ENCODE results near the gene KIF15. TPM values are rescaled to one million over a fixed set of nuclear protein-coding genes. Genes with fewer than 3 reads are reported as not detected.
"Not testable (repeated sequence)": the region's sequence is repeated elsewhere in the genome, so short reads cannot be mapped to it uniquely, and the experiment has no call there.

The KIF15 gene
- total RNA-seq, 1 donor from 2014 or later = 0.42 TPM

DNA sequence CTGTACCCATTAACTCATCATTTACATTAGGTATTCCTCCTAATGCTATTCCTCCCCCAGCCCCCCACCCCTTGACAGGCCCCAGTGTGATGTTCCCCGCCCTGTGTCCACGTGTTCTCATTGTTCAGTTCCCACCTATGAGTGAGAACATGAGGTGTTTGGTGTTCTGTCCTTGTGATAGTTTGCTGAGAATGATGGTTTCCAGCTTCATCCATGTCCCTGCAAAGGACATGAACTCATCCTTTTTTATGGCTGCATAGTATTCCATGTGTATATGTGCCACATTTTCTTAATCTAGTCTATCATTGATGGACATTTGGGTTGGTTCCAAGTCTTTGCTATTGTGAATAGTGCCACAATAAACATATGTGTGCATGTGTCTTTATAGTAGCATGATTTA is 54.7 kb downstream of the KIF15 start:
- DNase-seq (ENCODE audit: low spot score) = not testable (repeated sequence)

- not testable (repeated sequence) for DNase-seq (ENCODE audit: low spot score)
These were observed 59.6 kb downstream of the KIF15 start for GRCh38 chr3:44821206-44821605.

DNA sequence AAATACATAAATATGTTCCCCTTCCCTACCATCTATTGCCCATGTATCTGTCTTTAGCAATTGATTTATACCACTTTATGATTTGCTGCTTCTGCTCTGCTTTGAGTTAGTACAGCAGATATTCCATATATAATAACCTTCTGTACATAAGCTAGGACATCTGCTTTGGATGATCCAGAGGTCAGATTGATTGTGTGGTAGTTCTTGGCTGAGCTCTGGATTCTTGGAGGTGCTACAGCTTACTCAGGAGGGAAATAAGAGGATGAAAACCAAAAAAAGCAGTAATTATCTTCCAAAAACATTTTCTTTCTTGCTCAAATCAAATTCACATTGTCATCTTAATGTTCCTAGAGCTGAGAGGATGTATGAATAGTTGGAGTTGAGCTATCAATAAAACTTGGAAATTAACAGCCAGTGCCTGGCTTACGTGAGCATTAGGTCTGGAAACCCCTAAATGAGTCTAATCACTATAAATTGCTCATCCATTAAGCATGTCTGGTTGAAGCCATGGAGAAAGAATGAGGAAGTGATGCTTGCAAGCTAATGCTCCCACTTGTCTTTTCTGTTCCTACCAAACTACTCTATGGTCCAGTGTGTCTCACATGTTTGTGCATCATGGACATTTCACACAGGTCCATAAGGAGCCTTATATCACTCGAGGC is 63.8 kb downstream of the KIF15 start:
- no peak for DNase-seq (ENCODE audit: low spot score)

DNA sequence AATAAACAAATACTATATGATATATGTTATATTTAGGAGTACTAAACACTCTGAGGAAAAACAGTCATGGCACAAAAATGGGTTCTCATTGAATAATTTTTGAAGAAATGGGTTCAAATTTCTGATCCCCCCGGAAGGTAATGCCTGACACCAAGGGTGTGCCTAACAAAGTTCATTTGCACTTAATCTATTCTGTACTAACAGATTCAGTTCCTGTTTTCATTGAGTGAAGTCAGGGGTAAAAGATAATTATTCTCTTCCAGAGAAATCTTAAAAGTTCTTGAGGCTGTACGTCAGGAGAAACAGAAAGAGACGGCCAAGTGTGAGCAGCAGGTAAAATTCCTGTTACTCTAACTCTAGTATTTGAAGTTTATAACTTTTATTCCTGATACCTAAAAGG is 65.6 kb downstream of the KIF15 start:
- no peak for DNase-seq (ENCODE audit: low spot score)

DNA sequence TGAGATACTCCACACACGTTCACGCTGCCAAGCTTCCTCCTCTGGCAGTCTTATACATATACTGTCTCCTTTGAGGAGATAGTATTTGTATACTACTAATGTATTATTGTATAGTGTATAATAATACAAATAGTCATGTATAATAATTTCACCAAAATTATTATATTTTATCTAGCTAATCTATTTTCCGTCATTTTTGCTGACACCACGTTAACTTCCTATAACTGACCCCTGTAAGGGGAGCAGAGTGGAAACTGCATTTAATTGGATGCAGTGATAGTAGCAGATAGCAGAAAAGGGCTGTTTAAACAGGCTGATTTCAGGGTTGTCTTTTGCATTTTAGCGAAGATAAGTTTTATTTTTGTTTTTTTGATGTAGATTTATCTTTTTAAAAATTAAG is 69.6 kb downstream of the KIF15 start:
- DNase-seq (ENCODE audit: low spot score) = no peak

DNA sequence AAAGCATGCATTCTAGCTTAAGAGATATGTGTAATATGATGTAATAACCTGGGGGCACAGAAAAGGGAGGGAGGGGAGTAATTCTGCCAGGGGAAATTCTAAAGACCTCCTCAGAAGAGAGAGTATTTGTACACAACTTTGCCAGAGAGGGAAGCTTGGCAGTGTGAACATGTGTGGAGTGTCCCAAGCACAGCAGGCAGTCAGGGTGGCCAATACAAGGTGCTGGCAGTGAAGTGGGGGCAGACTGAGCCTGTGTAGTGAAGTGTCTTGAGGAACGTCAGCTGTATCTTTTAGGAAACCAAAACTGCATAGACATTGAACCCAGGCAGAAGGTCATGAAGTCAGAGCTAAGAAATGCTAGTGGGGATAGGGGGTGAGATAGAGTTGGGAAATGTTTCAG is 70.4 kb downstream of the KIF15 start:
- no peak for DNase-seq (ENCODE audit: low spot score)

- no peak for DNase-seq (ENCODE audit: low spot score)
These were observed 71.4 kb downstream of the KIF15 start for GRCh38 chr3:44832965-44833364.

DNA sequence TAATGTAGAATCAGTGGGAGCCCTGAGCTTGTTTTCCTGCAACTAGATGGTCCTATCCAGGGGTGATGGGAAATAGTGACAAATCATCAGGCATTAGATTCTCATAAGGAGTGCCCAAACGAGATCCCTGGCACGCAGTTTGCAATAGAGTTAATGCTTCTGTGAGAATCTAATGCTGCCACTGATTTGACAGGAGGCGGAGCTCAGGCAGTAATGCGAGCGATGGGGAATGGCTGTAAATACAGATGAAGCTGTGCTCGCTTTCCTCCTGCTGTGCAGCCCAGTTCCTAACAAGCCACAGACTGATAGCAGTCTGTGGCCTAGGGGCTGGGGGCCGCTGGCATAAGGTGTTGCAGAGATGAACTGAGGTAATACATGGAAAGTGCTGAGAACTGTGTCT is 71.8 kb downstream of the KIF15 start:
- DNase-seq (ENCODE audit: low spot score) = no peak

DNA sequence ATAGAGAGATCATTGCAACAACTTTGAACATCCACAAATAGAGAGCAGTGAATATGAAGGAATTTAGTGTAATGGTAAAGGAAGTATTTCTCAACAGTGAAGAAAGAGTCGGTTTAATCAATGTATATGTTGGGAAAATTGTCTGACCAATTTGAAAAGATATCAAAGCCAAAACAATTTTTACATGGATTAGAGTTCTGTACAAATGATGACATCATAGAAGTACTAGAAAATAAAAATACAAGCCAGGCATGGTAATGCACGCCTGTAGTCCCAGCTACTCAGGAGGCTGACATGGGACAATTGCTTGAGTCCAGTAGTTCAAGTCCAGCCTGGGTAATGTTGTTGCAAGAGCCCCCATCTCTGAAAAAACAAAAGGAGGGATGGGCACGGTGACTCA is 74.1 kb downstream of the KIF15 start:
- no peak for DNase-seq (ENCODE audit: low spot score)

DNA sequence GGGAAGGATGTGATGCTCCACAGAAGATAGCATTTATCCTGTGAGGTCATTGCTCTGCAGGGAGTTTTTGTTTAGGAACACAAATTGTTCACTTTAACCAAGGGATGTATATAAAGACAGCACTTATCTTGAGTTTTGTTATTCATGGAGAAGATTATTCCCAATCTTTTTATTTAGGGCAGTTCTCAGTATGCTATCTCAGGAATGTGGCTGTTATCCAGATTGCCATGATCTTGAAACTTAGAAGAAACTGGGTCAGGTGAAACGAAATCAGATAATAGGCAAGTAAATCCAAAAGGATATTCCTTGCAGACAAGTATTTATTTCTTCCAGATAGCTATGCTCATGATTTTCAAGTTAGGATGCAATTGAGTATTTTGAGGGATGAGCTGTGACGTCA is 80.8 kb downstream of the KIF15 start:
- DNase-seq (ENCODE audit: low spot score) = no peak

- no peak for DNase-seq (ENCODE audit: low spot score)
These were observed 84.2 kb downstream of the KIF15 start for GRCh38 chr3:44845528-44846520.

- DNase-seq (ENCODE audit: low spot score) = no peak
These were observed 87.0 kb downstream of the KIF15 start for GRCh38 chr3:44848634-44849033.

DNA sequence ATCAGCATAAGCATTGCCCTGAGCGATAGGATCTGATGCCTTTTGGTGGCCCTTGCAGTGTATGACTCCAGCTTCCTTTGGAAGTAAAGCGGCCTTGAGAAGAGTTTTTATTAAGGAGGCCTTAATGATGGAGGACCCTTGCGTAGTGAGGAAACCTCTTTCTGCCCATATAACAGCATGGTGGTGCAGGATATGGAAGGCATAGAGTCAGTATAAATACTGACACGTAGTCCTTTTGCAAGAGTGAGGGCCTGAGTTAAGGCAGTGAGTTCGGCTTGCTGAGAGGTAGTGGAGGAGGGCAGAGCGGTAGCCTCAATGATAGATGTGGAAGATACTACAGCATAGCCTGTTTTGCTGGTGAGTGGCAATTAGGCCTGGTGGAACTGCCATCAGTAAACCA is 95.1 kb downstream of the KIF15 start:
- DNase-seq (ENCODE audit: low spot score) = not testable (repeated sequence)

DNA sequence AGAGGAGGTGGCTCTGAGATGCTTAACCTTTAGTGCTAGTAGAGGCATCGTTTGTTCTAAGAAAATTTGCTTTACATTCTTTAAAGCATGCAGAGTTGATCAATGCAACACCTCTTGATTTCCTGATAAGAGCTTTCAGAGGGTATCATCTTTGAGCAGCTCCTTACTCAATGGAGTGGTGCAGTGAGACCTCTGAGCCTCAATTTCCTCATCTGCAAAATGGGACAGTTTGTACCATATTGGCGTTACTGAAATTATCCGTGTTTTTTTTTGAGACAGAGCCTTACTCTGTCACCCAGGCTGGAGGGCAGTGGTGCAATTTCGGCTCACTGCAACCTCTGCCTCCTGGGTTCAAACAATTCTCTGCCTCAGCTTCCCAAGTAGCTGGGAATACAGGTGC is 98.5 kb downstream of the KIF15 start:
- DNase-seq (ENCODE audit: low spot score) = no peak

DNA sequence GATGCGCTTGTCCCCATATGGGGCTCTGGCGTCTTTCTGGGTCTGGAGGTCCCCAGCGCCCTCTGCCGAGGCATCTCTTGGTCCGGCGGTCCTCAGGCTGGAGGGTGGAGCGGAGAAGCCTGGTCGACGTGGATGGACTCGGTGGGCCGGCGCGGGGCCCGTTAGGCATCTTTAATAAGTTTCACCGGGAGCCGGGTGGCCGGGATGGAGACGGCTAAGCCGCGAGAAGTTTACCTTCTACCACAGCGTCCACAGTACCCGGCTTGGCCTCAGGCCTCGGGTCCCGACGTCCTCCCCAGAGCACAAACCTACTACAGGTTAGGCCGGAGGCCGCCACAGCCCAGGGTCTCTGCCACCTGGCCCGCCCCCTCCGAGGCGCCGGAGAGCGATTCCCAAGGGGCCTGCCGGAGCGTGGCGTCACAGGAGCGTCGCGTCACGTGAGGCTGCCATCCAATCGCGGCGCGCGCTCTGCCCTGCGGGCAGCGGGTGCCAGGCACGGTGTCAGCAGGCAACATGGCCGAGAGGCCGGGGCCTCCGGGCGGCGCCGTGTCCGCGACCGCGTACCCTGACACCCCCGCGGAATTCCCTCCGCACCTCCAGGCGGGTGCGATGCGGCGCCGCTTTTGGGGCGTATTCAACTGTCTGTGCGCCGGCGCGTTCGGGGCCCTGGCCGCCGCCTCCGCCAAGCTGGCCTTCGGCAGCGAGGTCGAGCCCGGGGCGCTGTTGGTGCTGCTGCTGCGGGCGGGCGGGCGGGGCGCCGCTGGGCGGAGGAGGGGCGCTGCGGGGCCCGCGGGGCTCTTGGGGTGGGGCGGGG is 100.0 kb downstream of the KIF15 start, which contains the start of gene TMEM42:
TMEM42 (plus strand) TSS at position 501 of the 814 bp plus-strand sequence; CDS start at position 514, 13 bp downstream.
- peak; percentile 98 for DNase-seq (ENCODE audit: low spot score)

- no peak for DNase-seq (ENCODE audit: low spot score)
These were observed 100.6 kb downstream of the KIF15 start for GRCh38 chr3:44862226-44862637.

DNA sequence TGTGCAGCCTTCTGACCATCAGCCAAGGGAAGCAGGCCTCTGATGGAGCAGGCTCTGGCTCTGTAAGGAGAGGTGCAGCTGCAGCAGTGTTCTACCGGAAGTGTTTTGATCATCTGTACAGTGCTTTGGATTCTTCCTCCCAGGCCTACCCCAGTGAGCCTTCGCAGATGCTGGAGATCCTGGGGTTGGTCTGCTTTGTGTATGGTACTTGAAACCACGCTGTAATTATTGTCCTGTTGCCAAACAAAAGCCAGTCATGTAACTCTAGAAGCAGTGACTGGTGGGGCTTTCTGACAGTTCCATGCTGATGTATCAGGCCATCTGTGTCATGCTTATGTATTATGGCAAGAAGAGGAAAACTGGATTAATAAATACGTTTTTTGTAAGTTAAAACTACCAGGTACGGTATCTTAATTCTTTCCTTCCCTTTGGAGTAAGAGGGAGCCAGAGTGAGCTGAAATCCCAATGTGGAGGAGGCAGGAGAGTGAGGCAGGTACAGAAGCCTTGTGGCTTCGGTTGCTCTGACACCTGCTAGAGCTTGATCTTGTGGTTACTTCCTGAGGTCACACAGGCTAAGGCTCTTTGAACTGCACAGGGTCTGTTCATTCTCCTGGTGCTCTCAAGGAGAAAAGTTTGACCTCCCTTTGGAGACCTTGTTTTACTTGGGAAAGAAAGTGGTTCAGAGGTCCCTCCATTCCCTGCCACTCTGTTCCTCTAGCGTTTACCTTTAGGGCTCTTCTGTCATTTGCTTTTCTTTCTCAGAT is 103.9 kb downstream of the KIF15 start:
- DNase-seq (ENCODE audit: low spot score) = no peak

DNA sequence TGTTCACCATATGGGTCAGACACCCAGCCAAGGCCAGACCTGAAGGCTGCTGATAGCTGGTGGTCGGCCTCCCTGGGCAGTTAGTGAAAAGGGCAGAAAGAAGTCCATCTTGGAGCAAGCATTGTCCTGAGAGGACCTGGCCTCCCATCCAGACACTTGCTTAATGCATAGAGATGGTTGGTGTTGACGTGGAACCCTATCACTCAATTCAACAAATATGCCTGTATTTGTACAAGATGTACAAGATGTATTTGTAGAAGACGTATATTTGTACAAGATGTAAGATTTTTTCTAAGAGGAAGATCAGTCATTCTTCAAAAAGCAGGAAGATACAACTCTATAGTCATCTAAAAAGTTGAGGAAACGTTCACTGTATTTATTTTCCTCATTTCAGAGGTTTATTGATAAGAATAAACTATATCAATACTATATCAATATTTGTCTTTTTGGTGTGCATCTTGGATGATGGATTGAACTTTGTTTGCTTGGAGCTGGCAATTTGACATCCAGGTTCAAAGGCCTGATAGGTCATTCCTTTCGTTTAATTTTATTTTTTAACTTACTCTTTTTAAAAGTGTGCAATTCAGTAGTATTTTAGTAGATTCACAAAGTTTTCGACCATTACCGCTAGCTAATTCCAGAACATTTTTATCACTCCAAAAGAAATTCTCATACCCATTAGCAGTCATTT is 106.0 kb downstream of the KIF15 start:
- no peak for DNase-seq (ENCODE audit: low spot score)

DNA sequence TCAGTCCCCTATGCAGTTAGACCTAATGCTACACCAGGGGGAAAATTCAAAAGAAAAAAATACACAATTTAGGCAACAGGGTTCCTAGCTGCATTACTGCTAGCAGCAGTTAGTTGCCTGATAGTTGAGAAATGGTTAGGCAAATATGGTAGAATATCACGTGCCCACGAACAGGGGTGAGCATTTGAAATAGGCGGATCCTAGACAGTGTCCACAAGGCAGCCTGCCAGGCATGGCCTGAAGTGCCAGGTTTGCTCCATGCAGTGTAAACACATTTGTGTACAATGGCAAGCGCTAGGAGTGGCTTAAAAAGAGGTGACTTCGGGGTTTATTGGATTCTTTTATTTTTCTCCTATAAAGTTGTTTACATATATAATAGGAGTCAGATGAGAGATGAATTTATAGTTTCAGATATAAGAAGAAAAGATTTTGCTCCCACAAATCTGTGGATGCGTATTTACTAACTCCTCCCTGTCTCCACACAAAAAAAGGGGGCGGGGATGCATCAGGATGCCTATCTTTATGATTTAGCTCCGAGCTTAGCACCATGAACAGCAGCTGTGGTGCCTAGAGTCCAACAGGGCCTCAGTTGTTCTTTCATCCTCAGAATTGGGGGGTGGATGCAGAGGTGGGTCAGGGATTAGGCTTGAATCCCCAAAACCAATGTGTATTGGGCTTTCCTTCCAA is 108.9 kb downstream of the KIF15 start:
- DNase-seq (ENCODE audit: low spot score) = no peak
